ENCODE results near the gene TCP1. TPM values are rescaled to one million over a fixed set of nuclear protein-coding genes. Genes with fewer than 3 reads are reported as not detected.

TCP1 gene
- total RNA-seq, 1 experiment from 2014 or later = 340 TPM

- DNase-seq (ENCODE audit: low read depth, low spot score) (no peak), ATAC-seq (no peak)
- H3K4me3 ChIP-seq (ENCODE audit: low read depth in 2 of 2, low read length in 2 of 2) = no peak overlapping the region
- H3K36me3 ChIP-seq (ENCODE audit: control insufficient read depth, insufficient read depth, low read length) = peaks cover 11% of the 10 kb centered on the region; the same call in 1 of the 2 replicates
- BruUV-seq (replicated peaks) = no TSS peak
- no peaks in the 10 kb centered on the region for H3K27me3 ChIP-seq (ENCODE audit: control insufficient read depth, insufficient read depth, low read length)
- POLR2A ChIA-PET = no interaction called here
- no peaks in the 10 kb centered on the region for H3K9me3 ChIP-seq (ENCODE audit: control insufficient read depth, insufficient read depth, low read depth, low read length)
- TF ChIP-seq TCF7L2 (IDR thresholded peaks at IDR 0.05; ENCODE audit: low read depth, low read length) = no peak
- TF ChIP-seq, protein P1, sequence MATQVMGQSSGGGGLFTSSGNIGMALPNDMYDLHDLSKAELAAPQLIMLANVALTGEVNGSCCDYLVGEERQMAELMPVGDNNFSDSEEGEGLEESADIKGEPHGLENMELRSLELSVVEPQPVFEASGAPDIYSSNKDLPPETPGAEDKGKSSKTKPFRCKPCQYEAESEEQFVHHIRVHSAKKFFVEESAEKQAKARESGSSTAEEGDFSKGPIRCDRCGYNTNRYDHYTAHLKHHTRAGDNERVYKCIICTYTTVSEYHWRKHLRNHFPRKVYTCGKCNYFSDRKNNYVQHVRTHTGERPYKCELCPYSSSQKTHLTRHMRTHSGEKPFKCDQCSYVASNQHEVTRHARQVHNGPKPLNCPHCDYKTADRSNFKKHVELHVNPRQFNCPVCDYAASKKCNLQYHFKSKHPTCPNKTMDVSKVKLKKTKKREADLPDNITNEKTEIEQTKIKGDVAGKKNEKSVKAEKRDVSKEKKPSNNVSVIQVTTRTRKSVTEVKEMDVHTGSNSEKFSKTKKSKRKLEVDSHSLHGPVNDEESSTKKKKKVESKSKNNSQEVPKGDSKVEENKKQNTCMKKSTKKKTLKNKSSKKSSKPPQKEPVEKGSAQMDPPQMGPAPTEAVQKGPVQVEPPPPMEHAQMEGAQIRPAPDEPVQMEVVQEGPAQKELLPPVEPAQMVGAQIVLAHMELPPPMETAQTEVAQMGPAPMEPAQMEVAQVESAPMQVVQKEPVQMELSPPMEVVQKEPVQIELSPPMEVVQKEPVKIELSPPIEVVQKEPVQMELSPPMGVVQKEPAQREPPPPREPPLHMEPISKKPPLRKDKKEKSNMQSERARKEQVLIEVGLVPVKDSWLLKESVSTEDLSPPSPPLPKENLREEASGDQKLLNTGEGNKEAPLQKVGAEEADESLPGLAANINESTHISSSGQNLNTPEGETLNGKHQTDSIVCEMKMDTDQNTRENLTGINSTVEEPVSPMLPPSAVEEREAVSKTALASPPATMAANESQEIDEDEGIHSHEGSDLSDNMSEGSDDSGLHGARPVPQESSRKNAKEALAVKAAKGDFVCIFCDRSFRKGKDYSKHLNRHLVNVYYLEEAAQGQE (IDR thresholded peaks at IDR 0.05; ENCODE audit: insufficient read depth in 1 of 2, low read depth in 2 of 2, low read length in 1 of 2) = no peak
- TF ChIP-seq, protein P2, sequence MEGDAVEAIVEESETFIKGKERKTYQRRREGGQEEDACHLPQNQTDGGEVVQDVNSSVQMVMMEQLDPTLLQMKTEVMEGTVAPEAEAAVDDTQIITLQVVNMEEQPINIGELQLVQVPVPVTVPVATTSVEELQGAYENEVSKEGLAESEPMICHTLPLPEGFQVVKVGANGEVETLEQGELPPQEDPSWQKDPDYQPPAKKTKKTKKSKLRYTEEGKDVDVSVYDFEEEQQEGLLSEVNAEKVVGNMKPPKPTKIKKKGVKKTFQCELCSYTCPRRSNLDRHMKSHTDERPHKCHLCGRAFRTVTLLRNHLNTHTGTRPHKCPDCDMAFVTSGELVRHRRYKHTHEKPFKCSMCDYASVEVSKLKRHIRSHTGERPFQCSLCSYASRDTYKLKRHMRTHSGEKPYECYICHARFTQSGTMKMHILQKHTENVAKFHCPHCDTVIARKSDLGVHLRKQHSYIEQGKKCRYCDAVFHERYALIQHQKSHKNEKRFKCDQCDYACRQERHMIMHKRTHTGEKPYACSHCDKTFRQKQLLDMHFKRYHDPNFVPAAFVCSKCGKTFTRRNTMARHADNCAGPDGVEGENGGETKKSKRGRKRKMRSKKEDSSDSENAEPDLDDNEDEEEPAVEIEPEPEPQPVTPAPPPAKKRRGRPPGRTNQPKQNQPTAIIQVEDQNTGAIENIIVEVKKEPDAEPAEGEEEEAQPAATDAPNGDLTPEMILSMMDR (IDR thresholded peaks at IDR 0.05) = no peak
- no peak for TF ChIP-seq SIN3A (IDR thresholded peaks at IDR 0.05; ENCODE audit: borderline replicate concordance, insufficient read depth, low read depth, low read length)
- no peak for TF ChIP-seq POLR2AphosphoS5 (IDR thresholded peaks at IDR 0.05; ENCODE audit: low read depth, low read length)
- in situ Hi-C loops (cut with HindIII; ENCODE audit: low pct_unique_long_range_greater_than_20kb, low sequenced_read_pairs) (no loop called here), intact Hi-C loops (cut with micrococcal nuclease; ENCODE audit: unreplicated experiment) (no loop called here)
- CTCF ChIA-PET = no interaction called here
- H3K27ac ChIP-seq (ENCODE audit: low read length) = no peak overlapping the region
- H3K4me1 ChIP-seq (ENCODE audit: control insufficient read depth, insufficient read depth, low read length) = no peaks in the 10 kb centered on the region
These were observed 12.5 kb upstream of the TCP1 start for GRCh38 chr6:159801935-159802334.

- ATAC-seq (0 out of 2 replicates have a peak, but pooled peaks have one; percentile 23), DNase-seq (ENCODE audit: low read depth, low spot score) (no peak)
- in situ Hi-C loops (cut with HindIII; ENCODE audit: low pct_unique_long_range_greater_than_20kb, low sequenced_read_pairs) = no loop called here
- Histone ChIP-seq H3K9me3 (ENCODE audit: control insufficient read depth, insufficient read depth, low read depth, low read length) (no peaks in the 10 kb centered on the region), H3K4me1 (ENCODE audit: control insufficient read depth, insufficient read depth, low read length) (no peaks in the 10 kb centered on the region), H3K27ac (ENCODE audit: low read length) (no peak within 1 kb of the TSS), H3K27me3 (ENCODE audit: control insufficient read depth, insufficient read depth, low read length) (no peaks in the 10 kb centered on the region), H3K4me3 (ENCODE audit: low read depth in 2 of 2, low read length in 2 of 2) (no peak within 1 kb of the TSS), H3K36me3 (ENCODE audit: control insufficient read depth, insufficient read depth, low read length) (peaks cover 11% of the 10 kb centered on the region; the same call in 1 of the 2 replicates)
- ChIA-PET POLR2A (no interaction called here), CTCF (no interaction called here)
- intact Hi-C loops (cut with micrococcal nuclease; ENCODE audit: unreplicated experiment) = no loop called here
- TF ChIP-seq SIN3A (IDR thresholded peaks at IDR 0.05; ENCODE audit: borderline replicate concordance, insufficient read depth, low read depth, low read length) (no peak), TCF7L2 (IDR thresholded peaks at IDR 0.05; ENCODE audit: low read depth, low read length) (no peak), POLR2AphosphoS5 (IDR thresholded peaks at IDR 0.05; ENCODE audit: low read depth, low read length) (no peak)
- TF ChIP-seq, protein P1 (IDR thresholded peaks at IDR 0.05; ENCODE audit: insufficient read depth in 1 of 2, low read depth in 2 of 2, low read length in 1 of 2) = no peak
- TF ChIP-seq, protein P2 (IDR thresholded peaks at IDR 0.05) = no peak
- BruUV-seq (replicated peaks) = no TSS peak
These were observed 10.9 kb upstream of the TCP1 start, which contains the start of gene PNLDC1 for GRCh38 chr6:159800141-159800865. PNLDC1 (plus strand) TSS chr6:159800276; CDS start chr6:159800308, 32 bp downstream.
